ENCODE results near the gene LHX1. TPM values are rescaled to one million over a fixed set of nuclear protein-coding genes. Genes with fewer than 3 reads are reported as not detected.
A peak's percentile ranks its signal among the peaks of the same experiment; 100 is the strongest.

The LHX1 gene
- total and polyA plus RNA-seq, 2 of the 8 experiments (the other 6 are each of a cell fraction or from before 2014, with no cell fraction given) = 0.26 to 0.93 TPM

DNA sequence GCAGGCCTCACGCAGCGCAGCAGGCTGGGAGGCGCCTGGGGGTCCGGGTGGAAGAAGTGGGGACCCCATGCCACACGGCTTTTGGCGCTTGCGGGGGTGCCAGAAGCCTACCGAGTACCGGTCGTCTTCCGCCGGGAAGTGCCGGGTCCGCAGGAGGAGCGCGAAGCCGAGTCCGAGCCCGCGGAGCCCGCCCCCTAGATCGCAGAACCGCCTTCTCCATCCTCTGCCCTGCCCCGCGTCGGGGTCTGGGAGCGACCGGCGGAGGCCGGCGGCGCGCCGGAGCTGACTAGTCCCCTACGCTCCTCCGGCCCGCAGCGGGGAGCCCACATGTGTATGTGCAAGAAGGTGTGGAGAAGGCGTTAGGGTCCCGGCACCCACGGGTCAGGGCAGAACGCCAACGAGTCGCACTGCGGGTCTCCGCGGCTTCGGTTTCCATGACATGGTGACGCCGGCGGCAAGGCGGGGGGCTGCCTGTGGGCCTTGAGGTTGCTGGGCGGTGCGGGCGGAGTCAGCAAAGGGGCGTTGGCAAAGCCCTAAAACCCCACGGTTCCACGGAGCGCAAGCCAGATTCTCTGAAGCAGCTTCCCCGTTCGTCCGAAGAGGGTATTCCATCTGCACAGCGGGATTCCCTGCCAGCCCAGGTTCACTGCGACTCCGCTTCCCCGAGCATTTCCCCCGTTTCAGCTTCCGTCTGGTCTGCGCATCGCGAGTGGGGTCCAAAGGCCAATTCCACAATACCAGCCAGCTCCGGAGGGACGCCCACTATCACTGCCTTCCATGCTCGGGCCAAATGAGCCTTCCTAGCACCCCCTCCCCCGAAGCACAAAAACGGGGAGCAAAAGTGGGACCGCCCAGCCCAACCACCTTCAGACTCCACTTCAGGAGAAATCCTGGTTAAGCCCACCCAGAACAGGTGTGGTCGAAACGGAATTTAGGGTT, 2.3 kb upstream of the LHX1 start (continued):
- TF ChIP-seq, protein P1, sequence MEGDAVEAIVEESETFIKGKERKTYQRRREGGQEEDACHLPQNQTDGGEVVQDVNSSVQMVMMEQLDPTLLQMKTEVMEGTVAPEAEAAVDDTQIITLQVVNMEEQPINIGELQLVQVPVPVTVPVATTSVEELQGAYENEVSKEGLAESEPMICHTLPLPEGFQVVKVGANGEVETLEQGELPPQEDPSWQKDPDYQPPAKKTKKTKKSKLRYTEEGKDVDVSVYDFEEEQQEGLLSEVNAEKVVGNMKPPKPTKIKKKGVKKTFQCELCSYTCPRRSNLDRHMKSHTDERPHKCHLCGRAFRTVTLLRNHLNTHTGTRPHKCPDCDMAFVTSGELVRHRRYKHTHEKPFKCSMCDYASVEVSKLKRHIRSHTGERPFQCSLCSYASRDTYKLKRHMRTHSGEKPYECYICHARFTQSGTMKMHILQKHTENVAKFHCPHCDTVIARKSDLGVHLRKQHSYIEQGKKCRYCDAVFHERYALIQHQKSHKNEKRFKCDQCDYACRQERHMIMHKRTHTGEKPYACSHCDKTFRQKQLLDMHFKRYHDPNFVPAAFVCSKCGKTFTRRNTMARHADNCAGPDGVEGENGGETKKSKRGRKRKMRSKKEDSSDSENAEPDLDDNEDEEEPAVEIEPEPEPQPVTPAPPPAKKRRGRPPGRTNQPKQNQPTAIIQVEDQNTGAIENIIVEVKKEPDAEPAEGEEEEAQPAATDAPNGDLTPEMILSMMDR (IDR thresholded peaks at IDR 0.05; ENCODE audit: control extremely low read depth in 1 of 3, insufficient read depth in 1 of 3, low read depth in 1 of 3, low read length in 3 of 3) = no peak
- TF ChIP-seq BRCA1 (IDR thresholded peaks at IDR 0.05; ENCODE audit: low read depth, low read length) (no peak), RNF2 (IDR thresholded peaks at IDR 0.05; ENCODE audit: borderline replicate concordance, low read depth, low read length, missing control alignments, poor library complexity, severe bottlenecking) (peak; percentile 80), RAD21 (IDR thresholded peaks at IDR 0.05 in 1 of 2, conservative IDR thresholded peaks at IDR 0.05 in 1 of 2; ENCODE audit: low read depth in 2 of 2, low read length in 2 of 2) (no peak), ASH2L (IDR thresholded peaks at IDR 0.05; ENCODE audit: low read length) (peak; percentile 63), SP2 (IDR thresholded peaks at IDR 0.05; ENCODE audit: low read length) (no peak), SUZ12 (IDR thresholded peaks at IDR 0.05; ENCODE audit: low read length) (peak; percentile 74), KDM4A (IDR thresholded peaks at IDR 0.05; ENCODE audit: low read depth, low read length, severe bottlenecking) (peak; percentile 75), EZH2 (IDR thresholded peaks at IDR 0.05; ENCODE audit: low read depth, low read length, severe bottlenecking) (peak; percentile 68)
- TF ChIP-seq, protein P2, sequence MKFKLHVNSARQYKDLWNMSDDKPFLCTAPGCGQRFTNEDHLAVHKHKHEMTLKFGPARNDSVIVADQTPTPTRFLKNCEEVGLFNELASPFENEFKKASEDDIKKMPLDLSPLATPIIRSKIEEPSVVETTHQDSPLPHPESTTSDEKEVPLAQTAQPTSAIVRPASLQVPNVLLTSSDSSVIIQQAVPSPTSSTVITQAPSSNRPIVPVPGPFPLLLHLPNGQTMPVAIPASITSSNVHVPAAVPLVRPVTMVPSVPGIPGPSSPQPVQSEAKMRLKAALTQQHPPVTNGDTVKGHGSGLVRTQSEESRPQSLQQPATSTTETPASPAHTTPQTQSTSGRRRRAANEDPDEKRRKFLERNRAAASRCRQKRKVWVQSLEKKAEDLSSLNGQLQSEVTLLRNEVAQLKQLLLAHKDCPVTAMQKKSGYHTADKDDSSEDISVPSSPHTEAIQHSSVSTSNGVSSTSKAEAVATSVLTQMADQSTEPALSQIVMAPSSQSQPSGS (IDR thresholded peaks at IDR 0.05; ENCODE audit: low read length) = no peak

Data from H1 (cell line).